Smooth muscle cell (in vitro differentiated cells): ENCODE data around the gene RET. TPM values are rescaled to one million over a fixed set of nuclear protein-coding genes. Genes with fewer than 3 reads are reported as not detected.

Source experiments
- DNase-seq: peaks from one replicate; lab custom pipeline; 2025; ENCODE audit not compliant: unreplicated experiment; lab: John Stamatoyannopoulos, UW
- H2AFZ ChIP-seq: fragments of 200-600 bp; sonication (generic); 2 replicates; pipeline ENCODE4 v1.6.0; 2016; ENCODE audit warnings: antibody characterized with exemption, low read depth, mild to moderate bottlenecking
- H3F3A ChIP-seq: fragments of 200-600 bp; sonication (generic); 2 replicates; pipeline ENCODE4 v1.6.0; 2017; ENCODE audit warnings: antibody characterized with exemption, low read depth
- H3K27ac ChIP-seq: fragments of 200-600 bp; sonication (generic); 2 replicates; pipeline ENCODE4 v1.5.1; 2016; ENCODE audit warnings: low read depth, mild to moderate bottlenecking
- H3K27me3 ChIP-seq: fragments of 200-600 bp; sonication (generic); 2 replicates; pipeline ENCODE4 v1.6.1; 2016; ENCODE audit warnings: low read depth, mild to moderate bottlenecking
- H3K36me3 ChIP-seq: fragments of 200-600 bp; sonication (generic); 2 replicates; pipeline ENCODE4 v1.5.1; 2016; ENCODE audit warnings: low read depth
- H3K4me1 ChIP-seq: fragments of 200-600 bp; sonication (generic); 2 replicates; pipeline ENCODE4 v1.5.1; 2016; ENCODE audit warnings: low read depth
- H3K4me2 ChIP-seq: fragments of 200-600 bp; sonication (generic); 2 replicates; pipeline ENCODE4 v1.6.0; 2016; ENCODE audit warnings: mild to moderate bottlenecking
- H3K4me3 ChIP-seq: fragments of 200-600 bp; sonication (generic); 2 replicates; pipeline ENCODE4 v1.5.1; 2016; ENCODE audit warnings: mild to moderate bottlenecking
- H3K79me2 ChIP-seq: fragments of 200-600 bp; sonication (generic); 2 replicates; pipeline ENCODE4 v1.6.0; 2016; ENCODE audit warnings: low read depth, mild to moderate bottlenecking
- H3K9ac ChIP-seq: fragments of 200-600 bp; sonication (generic); 2 replicates; pipeline ENCODE4 v1.6.0; 2016; ENCODE audit warnings: low read depth
- H3K9me3 ChIP-seq: fragments of 200-600 bp; sonication (generic); replicated peaks from 2 replicates; pipeline ENCODE4 v1.5.1; 2016; ENCODE audit warnings: low read depth
- H4K20me1 ChIP-seq: fragments of 200-600 bp; sonication (generic); 2 replicates; pipeline ENCODE4 v1.6.0; 2016; ENCODE audit warnings: low read depth
- CTCF ChIP-seq: fragments of 200-600 bp; sonication (generic); IDR thresholded peaks from 2 replicates; pipeline ENCODE4 v1.5.1; 2017; ENCODE audit warnings: borderline replicate concordance, mild to moderate bottlenecking, antibody characterized with exemption; ENCODE audit not compliant: insufficient read depth, poor library complexity, severe bottlenecking
- WGBS: methylation state at CpG from one replicate; pipeline ENCODE4 v1.1.7; 2016; ENCODE audit warnings: low lambda C conversion rate; 5-methylcytosine and 5-hydroxymethylcytosine counted together
- polyA plus RNA-seq: library from polyadenylated mRNA; unstranded; fragments of >200 nt; fragmentation: Nextera tagmentation; extraction: Ambion mirVana; gene quantifications from 2 replicates; pipeline ENCODE4 v1.2.1, GENCODE V29; 2016
- total RNA-seq: library from RNA; depleted of rRNA; stranded (reverse); fragments of >200 nt; gene quantifications from 2 replicates; pipeline ENCODE4 v1.2.3, GENCODE V29; 2014

The RET gene
- total and polyA plus RNA-seq, 2 experiments from 2014 or later, result 0.70 to 0.94 TPM

DNA sequence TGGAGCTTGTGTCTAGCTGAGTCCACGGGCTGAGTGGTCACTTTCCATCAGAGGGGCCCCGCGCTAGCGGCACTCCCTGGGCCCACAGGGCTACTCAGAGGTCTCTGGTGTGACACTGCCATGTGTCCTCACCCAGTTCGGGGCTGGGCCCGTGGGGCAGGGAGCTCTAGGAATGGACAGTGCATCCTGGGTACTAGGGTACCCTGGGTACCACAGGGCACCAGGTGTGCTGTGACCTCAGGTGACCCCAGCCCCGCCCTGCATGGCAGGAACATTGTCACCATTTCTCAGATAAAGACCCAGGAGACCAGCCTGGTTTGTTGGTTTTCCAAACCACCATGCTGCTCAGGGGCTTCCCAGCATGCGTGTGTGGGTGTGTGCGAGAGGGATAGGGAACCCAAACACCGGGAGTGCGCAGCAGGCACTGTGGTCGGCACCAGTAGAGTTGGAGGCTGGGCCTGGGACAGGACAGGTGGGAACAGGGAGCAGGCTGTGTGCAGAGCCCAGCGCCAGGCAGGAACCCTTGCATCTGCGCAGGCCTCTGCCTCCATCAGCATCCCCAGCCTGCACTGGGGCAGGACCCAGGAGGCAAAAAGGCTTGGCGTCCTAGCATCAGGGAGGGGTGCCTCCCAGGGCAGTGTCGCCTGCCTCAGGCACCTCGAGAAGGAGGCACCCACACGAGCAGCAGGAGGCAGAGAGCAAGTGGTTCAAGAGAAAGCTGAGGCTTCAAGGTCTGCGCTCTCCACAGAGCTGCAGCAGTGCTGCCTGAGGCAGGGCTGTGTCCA is 42.0 kb downstream of the RET start:
- Histone ChIP-seq H3K4me2 (no peak overlapping the region), H3K36me3 (no peaks in the 10 kb centered on the region)

GRCh38 chr10:43119416-43120115 is 42.7 kb downstream of the RET start:
- no peaks in the 10 kb centered on the region for H3K36me3 ChIP-seq
- no peak overlapping the region for H3K9ac ChIP-seq
- H3K4me3 ChIP-seq, result no peak overlapping the region
- TF ChIP-seq CTCF, result no peak
- H3F3A ChIP-seq, result no peaks in the 10 kb centered on the region
- no peak overlapping the region for H2AFZ ChIP-seq
- WGBS, result 95% methylated on average over 28 of the region's 31 CpGs
- H4K20me1 ChIP-seq, result no peaks in the 10 kb centered on the region
- no peak for DNase-seq
- H3K79me2 ChIP-seq, result no peaks in the 10 kb centered on the region
- H3K27ac ChIP-seq, result no peak overlapping the region
- no peaks in the 10 kb centered on the region for H3K9me3 ChIP-seq
- no peak overlapping the region for H3K4me2 ChIP-seq
- no peaks in the 10 kb centered on the region for H3K4me1 ChIP-seq
- H3K27me3 ChIP-seq, result no peaks in the 10 kb centered on the region

More for the DNA sequence above, 42.0 kb downstream of the RET start:
- Histone ChIP-seq H3K79me2 (no peaks in the 10 kb centered on the region), H3K4me3 (no peak overlapping the region), H3F3A (no peaks in the 10 kb centered on the region), H4K20me1 (no peaks in the 10 kb centered on the region), H3K27me3 (no peaks in the 10 kb centered on the region), H2AFZ (no peak overlapping the region), H3K27ac (no peak overlapping the region), H3K9ac (no peak overlapping the region), H3K9me3 (no peaks in the 10 kb centered on the region), H3K4me1 (no peaks in the 10 kb centered on the region)
- no peak for TF ChIP-seq CTCF
- WGBS, result 87% methylated on average over 19 of the region's 19 CpGs
- DNase-seq, result no peak

GRCh38 chr10:43120116-43120928 is 43.5 kb downstream of the RET start:
- Histone ChIP-seq H3K4me1 (no peaks in the 10 kb centered on the region), H3K9ac (no peak overlapping the region), H3K27me3 (no peaks in the 10 kb centered on the region), H3K79me2 (no peaks in the 10 kb centered on the region), H3K9me3 (no peaks in the 10 kb centered on the region), H3K27ac (no peak overlapping the region), H2AFZ (no peak overlapping the region), H3K36me3 (no peaks in the 10 kb centered on the region), H3K4me3 (no peak overlapping the region), H4K20me1 (no peaks in the 10 kb centered on the region), H3F3A (no peaks in the 10 kb centered on the region), H3K4me2 (no peak overlapping the region)
- DNase-seq, result no peak
- 84% methylated on average over 18 of the region's 19 CpGs for WGBS
- no peak for TF ChIP-seq CTCF
